Suprapubic skin (tissue), 4 donors: Measurements from ENCODE around the gene GC.

ENCODE experiments used
- CTCF ChIP-seq, 2 donors: fragments of 200-600 bp in 1 of 2; fragments of 450-650 bp in 1 of 2; sonication (generic) in 1 of 2; IDR thresholded peaks; one replicate each; pipeline ENCODE4 v1.5.1; 2016 to 2019; ENCODE audit warnings: antibody characterized with exemption in 2 of 2, mild to moderate bottlenecking in 1 of 2, moderate library complexity in 1 of 2
- EP300 ChIP-seq: sonication (generic); formaldehyde crosslinking; IDR thresholded peaks from one replicate; pipeline ENCODE4 v1.6.1; 2017; ENCODE audit warnings: antibody characterized with exemption
- POLR2AphosphoS5 ChIP-seq, 3 donors: sonication (generic); formaldehyde crosslinking; IDR thresholded peaks; one replicate each; pipeline ENCODE4 v1.6.1; 2017; ENCODE audit warnings: antibody characterized with exemption in 3 of 3

- TF ChIP-seq CTCF (IDR thresholded peaks at IDR 0.05): no peak
- no peak for TF ChIP-seq POLR2AphosphoS5 (IDR thresholded peaks at IDR 0.05)
- TF ChIP-seq EP300: no peak
Observed at GRCh38 chr4:71746379-71746778, 37.5 kb downstream of the GC start.
